Measurements from ENCODE around the gene FOXD4.
"Not testable (repeated sequence)": the region's sequence is repeated elsewhere in the genome, so short reads cannot be mapped to it uniquely, and the experiment has no call there.

- TF ChIP-seq CTCF, POLR2A, POLR2AphosphoS5, EP300 (IDR thresholded peaks at IDR 0.05): not testable (repeated sequence)
These were observed 30.4 kb downstream of the FOXD4 start for GRCh38 chr9:87860-88259.
